Body of pancreas (tissue), 4 donors: ENCODE measurements around the gene CRYBG3. TPM values are rescaled to one million over a fixed set of nuclear protein-coding genes. Genes with fewer than 3 reads are reported as not detected.

Source experiments
- ATAC-seq: fragments of 150-250 bp; one replicate; pipeline ENCODE4 v1.9.1; 2016
- DNase-seq, 4 donors: peaks; one replicate each; pipeline ENCODE4 v3.0.0-alpha.2; 2019
- H3K27ac ChIP-seq, 4 donors: fragments of 200-600 bp; sonication (generic); 1 replicate in 3 of 4; 2 replicates in 1 of 4; pipeline versions ENCODE4 v1.5.1 to v1.6.1; 2016 to 2019; ENCODE audit warnings: mild to moderate bottlenecking in 1 of 4, mixed read lengths in 1 of 4, moderate library complexity in 1 of 4
- H3K27me3 ChIP-seq, 2 donors: fragments of 200-600 bp; sonication (generic); one replicate each; pipeline ENCODE4 v1.6.0; 2016; ENCODE audit warnings: mild to moderate bottlenecking in 1 of 2
- H3K36me3 ChIP-seq, 2 donors: fragments of 200-600 bp; sonication (generic); replicated peaks in 1 of 2; 2 replicates each; pipeline ENCODE4 v1.5.1; 2016; ENCODE audit warnings: low read depth in 2 of 2; ENCODE audit not compliant: insufficient read depth in 1 of 2
- H3K4me1 ChIP-seq: fragments of 200-600 bp; sonication (generic); one replicate; pipeline ENCODE4 v1.6.0; 2016
- H3K4me3 ChIP-seq, 2 donors: fragments of 200-600 bp; sonication (generic); 1 replicate in 1 of 2; 2 replicates in 1 of 2; pipeline ENCODE4 v1.5.1; 2016 to 2019
- H3K9me3 ChIP-seq, 3 donors: fragments of 200-600 bp; sonication (generic); 1 replicate in 2 of 3; 2 replicates in 1 of 3; pipeline ENCODE4 v1.5.1; 2016
- CTCF ChIP-seq, 7 experiments: fragments of 450-650 bp in 4 of 7; fragments of 200-600 bp in 3 of 7; sonication (generic) in 3 of 7; IDR thresholded peaks; one replicate each; pipeline ENCODE4 v1.5.1; 2016 to 2019; ENCODE audit warnings: antibody characterized with exemption in 7 of 7
- POLR2A ChIP-seq, 3 donors: fragments of 450-650 bp; IDR thresholded peaks; one replicate each; pipeline ENCODE4 v1.6.1; 2016; ENCODE audit warnings: antibody characterized with exemption in 3 of 3, mild to moderate bottlenecking in 2 of 3
- WGBS, 2 donors: methylation state at CpG; one replicate each; pipeline ENCODE4 v1.1.5; 2017; 5-methylcytosine and 5-hydroxymethylcytosine counted together
- intact Hi-C: fragments of 100-400 bp; cut with DNase I; formaldehyde crosslinking; loops from one replicate; pipeline ENCODE4 v1.15.1; 2023
- total RNA-seq, 2 donors: library from RNA; depleted of rRNA; stranded (reverse); fragments of >200 nt; gene quantifications; one replicate each; pipeline ENCODE4 v1.1.0, GENCODE V29; 2016

The CRYBG3 gene
- total RNA-seq, 2 donors from 2014 or later = 14.5 to 17.1 TPM

- Histone ChIP-seq H3K4me1 (peaks cover 8% of the 10 kb centered on the region), H3K27ac (no peak overlapping the region), H3K9me3 (no peaks in the 10 kb centered on the region), H3K27me3 (no peaks in the 10 kb centered on the region), H3K4me3 (no peak overlapping the region), H3K36me3 (no peaks in the 10 kb centered on the region)
- intact Hi-C loops = no loop called here
- DNase-seq = no peak
- ATAC-seq = no peak
- TF ChIP-seq CTCF (IDR thresholded peaks at IDR 0.05) (no peak), POLR2A (IDR thresholded peaks at IDR 0.05) (no peak)
- 73 to 74% methylated on average over 2 of the region's 2 CpGs for WGBS, 2 donors
Observed at GRCh38 chr3:97816811-97817210, 5.0 kb upstream of the CRYBG3 start.

- H3K27me3 ChIP-seq = no peaks in the 10 kb centered on the region
- ATAC-seq = no peak
- H3K4me1 ChIP-seq = peaks cover 8% of the 10 kb centered on the region
- H3K4me3 ChIP-seq = no peak overlapping the region
- intact Hi-C loops = no loop called here
- H3K36me3 ChIP-seq = no peaks in the 10 kb centered on the region
- peak in 1 of 4 donors; percentile 4 for DNase-seq
- 72 to 78% methylated on average over 3 of the region's 3 CpGs for WGBS, 2 donors
- H3K27ac ChIP-seq = no peak overlapping the region
- no peaks in the 10 kb centered on the region for H3K9me3 ChIP-seq
- TF ChIP-seq CTCF (IDR thresholded peaks at IDR 0.05) (no peak), POLR2A (IDR thresholded peaks at IDR 0.05) (no peak)
Observed at GRCh38 chr3:97817965-97818364, 3.8 kb upstream of the CRYBG3 start.

- H3K4me1 ChIP-seq = peaks cover 18% of the 10 kb centered on the region
- no peaks in the 10 kb centered on the region for H3K27me3 ChIP-seq
- peak overlapping the region in 3 of 4 donors; percentile 79 to 91 (median 81) for H3K27ac ChIP-seq
- H3K9me3 ChIP-seq = no peaks in the 10 kb centered on the region
- no peak for DNase-seq
- ATAC-seq = no peak
- no peaks in the 10 kb centered on the region for H3K36me3 ChIP-seq
- TF ChIP-seq CTCF (IDR thresholded peaks at IDR 0.05) (no peak), POLR2A (IDR thresholded peaks at IDR 0.05) (no peak)
- 66 to 74% methylated on average over 5 of the region's 5 CpGs for WGBS, 2 donors
- no peak overlapping the region for H3K4me3 ChIP-seq
- intact Hi-C loops = no loop called here
Observed at GRCh38 chr3:97820780-97821179, 1.0 kb upstream of the CRYBG3 start.

GRCh38 chr3:97821287-97821773 is 481 bp upstream of the CRYBG3 start:
- Histone ChIP-seq H3K9me3 (no peaks in the 10 kb centered on the region), H3K4me1 (peaks cover 18% of the 10 kb centered on the region), H3K36me3 (no peaks in the 10 kb centered on the region), H3K27me3 (no peaks in the 10 kb centered on the region), H3K4me3 (peak overlapping the region; percentile 64 to 90), H3K27ac (peak overlapping the region; percentile 12 to 91 (median 80))
- WGBS, 2 donors = 0% methylated on average over 23 of the region's 23 CpGs
- intact Hi-C loops = no loop called here
- ATAC-seq (peak; percentile 23), DNase-seq (peak; percentile 41 to 62 (median 50))
- TF ChIP-seq POLR2A (IDR thresholded peaks at IDR 0.05) (no peak), CTCF (IDR thresholded peaks at IDR 0.05) (peak in 2 of 7 experiments; percentile 3 to 10)

GRCh38 chr3:97822359-97822775 is 556 bp downstream of the CRYBG3 start:
- Histone ChIP-seq H3K36me3 (no peaks in the 10 kb centered on the region), H3K27me3 (no peaks in the 10 kb centered on the region), H3K27ac (peak overlapping the region; percentile 63 to 91 (median 80)), H3K9me3 (no peaks in the 10 kb centered on the region), H3K4me3 (peak overlapping the region; percentile 64 to 90), H3K4me1 (peaks cover 18% of the 10 kb centered on the region)
- peak; percentile 30 for ATAC-seq
- DNase-seq = peak; percentile 43 to 61 (median 47)
- TF ChIP-seq POLR2A (IDR thresholded peaks at IDR 0.05) (no peak), CTCF (IDR thresholded peaks at IDR 0.05) (no peak)
- intact Hi-C loops = no loop called here
- 0 to 1% methylated on average over 25 to 33 of the region's 36 CpGs for WGBS, 2 donors
